HFF-Myc (cell line): Measurements from ENCODE around the gene LNPEP.
"Not testable (repeated sequence)": the region's sequence is repeated elsewhere in the genome, so short reads cannot be mapped to it uniquely, and the experiment has no call there.

ENCODE experiments used
- DNase-seq: peaks from one replicate; pipeline ENCODE4 v3.0.0-alpha.2; 2011; ENCODE audit warnings: low read depth; ENCODE audit errors: extremely low read depth
- H3K4me3 ChIP-seq: replicated peaks from 2 replicates; pipeline ENCODE4 v1.5.1; 2011; ENCODE audit warnings: low read depth, mild to moderate bottlenecking, control low read depth, low read length
- TF ChIP-seq, protein P1 (sequence below): IDR thresholded peaks from 2 replicates; pipeline ENCODE4 v1.5.1; 2012; ENCODE audit warnings: mild to moderate bottlenecking, low read depth, low read length, control low read depth; ENCODE audit errors: missing control alignments

Gene LNPEP

GRCh38 chr5:96927008-96927407, 8.9 kb upstream of the LNPEP start:
- DNase-seq, result no peak
- TF ChIP-seq, protein P1, sequence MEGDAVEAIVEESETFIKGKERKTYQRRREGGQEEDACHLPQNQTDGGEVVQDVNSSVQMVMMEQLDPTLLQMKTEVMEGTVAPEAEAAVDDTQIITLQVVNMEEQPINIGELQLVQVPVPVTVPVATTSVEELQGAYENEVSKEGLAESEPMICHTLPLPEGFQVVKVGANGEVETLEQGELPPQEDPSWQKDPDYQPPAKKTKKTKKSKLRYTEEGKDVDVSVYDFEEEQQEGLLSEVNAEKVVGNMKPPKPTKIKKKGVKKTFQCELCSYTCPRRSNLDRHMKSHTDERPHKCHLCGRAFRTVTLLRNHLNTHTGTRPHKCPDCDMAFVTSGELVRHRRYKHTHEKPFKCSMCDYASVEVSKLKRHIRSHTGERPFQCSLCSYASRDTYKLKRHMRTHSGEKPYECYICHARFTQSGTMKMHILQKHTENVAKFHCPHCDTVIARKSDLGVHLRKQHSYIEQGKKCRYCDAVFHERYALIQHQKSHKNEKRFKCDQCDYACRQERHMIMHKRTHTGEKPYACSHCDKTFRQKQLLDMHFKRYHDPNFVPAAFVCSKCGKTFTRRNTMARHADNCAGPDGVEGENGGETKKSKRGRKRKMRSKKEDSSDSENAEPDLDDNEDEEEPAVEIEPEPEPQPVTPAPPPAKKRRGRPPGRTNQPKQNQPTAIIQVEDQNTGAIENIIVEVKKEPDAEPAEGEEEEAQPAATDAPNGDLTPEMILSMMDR, result no peak

GRCh38 chr5:96928931-96929708, 6.8 kb upstream of the LNPEP start:
- TF ChIP-seq, protein P1, result no peak
- no peak overlapping the region for H3K4me3 ChIP-seq
- DNase-seq, result no peak

More at GRCh38 chr5:96927008-96927407, 8.9 kb upstream of the LNPEP start:
- H3K4me3 ChIP-seq, result no peak overlapping the region

DNA sequence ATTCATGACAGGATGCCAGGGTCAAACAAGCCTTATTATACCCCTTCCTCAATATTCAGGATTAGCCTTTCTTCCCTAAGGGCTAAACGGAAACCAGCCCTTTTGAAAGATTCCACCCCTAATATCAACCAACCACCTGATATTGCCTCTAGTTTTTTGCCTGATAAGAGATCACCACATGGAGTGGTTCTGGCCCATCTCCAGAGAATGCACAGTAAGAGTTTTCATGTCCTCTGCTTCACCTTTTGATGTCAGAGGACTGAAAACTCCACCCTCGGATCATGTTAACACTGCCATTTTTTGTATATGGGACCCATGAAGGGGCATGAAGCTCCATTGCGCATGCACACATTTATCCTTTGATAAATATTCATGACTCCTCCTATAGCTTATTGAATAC, 5.8 kb upstream of the LNPEP start:
- no peak overlapping the region for H3K4me3 ChIP-seq
- TF ChIP-seq, protein P1, result no peak
- DNase-seq, result no peak

DNA sequence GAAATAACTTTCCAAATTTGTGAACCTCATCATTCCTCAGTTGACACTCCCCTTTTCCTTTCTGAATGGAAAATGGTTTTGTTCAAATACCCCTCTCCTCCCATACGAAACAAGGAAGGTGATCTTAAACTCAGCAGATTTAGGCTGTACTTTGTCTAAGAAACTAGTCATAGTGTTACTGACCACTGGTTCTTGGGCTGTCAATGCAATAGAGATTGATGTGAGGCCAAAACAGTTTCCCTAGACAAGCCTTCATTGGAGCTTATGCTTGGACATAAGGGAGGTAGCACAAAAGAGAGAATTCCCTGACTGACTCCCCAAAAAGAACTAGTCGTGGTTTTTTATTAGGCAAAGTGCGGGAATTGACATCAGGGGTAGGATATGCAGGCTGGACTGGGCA, 5.3 kb upstream of the LNPEP start:
- no peak overlapping the region for H3K4me3 ChIP-seq
- TF ChIP-seq, protein P1, result no peak
- DNase-seq, result no peak

GRCh38 chr5:96931037-96931436, 4.8 kb upstream of the LNPEP start:
- not testable (repeated sequence) for H3K4me3 ChIP-seq, DNase-seq

DNA sequence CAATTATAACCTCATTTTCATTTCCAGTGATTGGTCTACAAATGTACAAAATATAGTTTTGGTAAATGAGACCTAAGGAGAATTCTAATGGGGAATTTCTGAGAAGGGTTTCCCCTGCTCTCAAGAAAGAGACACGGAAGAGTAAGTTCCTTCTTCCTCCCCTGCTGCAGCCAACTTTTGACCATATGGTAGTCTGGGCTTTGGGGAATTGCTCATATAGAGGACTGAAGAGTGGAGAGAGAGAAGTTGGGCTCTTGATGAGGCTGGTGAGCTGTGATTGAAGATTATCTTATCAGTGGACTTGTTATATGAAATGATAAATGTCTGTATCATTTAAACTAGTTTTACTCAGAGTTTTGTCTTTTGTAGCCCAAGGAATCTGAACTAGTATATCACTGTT, 4.3 kb upstream of the LNPEP start:
- DNase-seq, result no peak
- H3K4me3 ChIP-seq, result no peak overlapping the region
- TF ChIP-seq, protein P1, result no peak

GRCh38 chr5:96932026-96932425, 3.9 kb upstream of the LNPEP start:
- TF ChIP-seq, protein P1, result no peak
- no peak overlapping the region for H3K4me3 ChIP-seq
- no peak for DNase-seq
